ENCODE results near the gene NR2C2AP. TPM values are rescaled to one million over a fixed set of nuclear protein-coding genes. Genes with fewer than 3 reads are reported as not detected.

NR2C2AP gene
- total RNA-seq, 1 donor from 2014 or later: 12.5 TPM

DNA sequence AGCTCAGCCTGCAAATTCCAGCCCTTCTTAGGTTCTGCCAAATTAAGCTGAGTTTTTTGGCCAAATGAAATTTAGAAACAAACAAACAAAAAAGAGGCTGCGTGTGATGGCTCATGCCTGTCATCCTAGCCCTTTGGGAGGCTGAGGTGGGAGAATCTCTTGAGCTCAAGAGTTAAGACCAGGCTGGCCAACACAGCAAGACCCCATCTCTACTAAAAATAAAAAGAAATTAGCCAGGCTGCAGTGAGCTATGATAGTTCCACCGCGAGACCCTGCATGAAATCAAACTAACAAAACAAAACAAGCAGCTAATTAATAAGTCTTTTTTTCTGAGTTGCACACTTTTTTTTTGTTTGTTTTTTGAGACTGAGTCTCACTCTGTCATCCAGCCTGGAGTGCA is 26.5 kb upstream of the NR2C2AP start:
- peaks cover 9% of the 10 kb centered on the region for H3K4me1 ChIP-seq
- no peaks in the 10 kb centered on the region for H3K36me3 ChIP-seq
- H3K9me3 ChIP-seq: peaks cover 11% of the 10 kb centered on the region
- no peak overlapping the region for H3K27ac ChIP-seq
- H3K27me3 ChIP-seq: no peaks in the 10 kb centered on the region
- TF ChIP-seq POLR2AphosphoS5 (IDR thresholded peaks at IDR 0.05; ENCODE audit: insufficient read depth in 1 of 2, low read depth in 1 of 2): no peak
- TF ChIP-seq POLR2A (IDR thresholded peaks at IDR 0.05): no peak
- TF ChIP-seq, protein P1, sequence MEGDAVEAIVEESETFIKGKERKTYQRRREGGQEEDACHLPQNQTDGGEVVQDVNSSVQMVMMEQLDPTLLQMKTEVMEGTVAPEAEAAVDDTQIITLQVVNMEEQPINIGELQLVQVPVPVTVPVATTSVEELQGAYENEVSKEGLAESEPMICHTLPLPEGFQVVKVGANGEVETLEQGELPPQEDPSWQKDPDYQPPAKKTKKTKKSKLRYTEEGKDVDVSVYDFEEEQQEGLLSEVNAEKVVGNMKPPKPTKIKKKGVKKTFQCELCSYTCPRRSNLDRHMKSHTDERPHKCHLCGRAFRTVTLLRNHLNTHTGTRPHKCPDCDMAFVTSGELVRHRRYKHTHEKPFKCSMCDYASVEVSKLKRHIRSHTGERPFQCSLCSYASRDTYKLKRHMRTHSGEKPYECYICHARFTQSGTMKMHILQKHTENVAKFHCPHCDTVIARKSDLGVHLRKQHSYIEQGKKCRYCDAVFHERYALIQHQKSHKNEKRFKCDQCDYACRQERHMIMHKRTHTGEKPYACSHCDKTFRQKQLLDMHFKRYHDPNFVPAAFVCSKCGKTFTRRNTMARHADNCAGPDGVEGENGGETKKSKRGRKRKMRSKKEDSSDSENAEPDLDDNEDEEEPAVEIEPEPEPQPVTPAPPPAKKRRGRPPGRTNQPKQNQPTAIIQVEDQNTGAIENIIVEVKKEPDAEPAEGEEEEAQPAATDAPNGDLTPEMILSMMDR (IDR thresholded peaks at IDR 0.05): no peak
- intact Hi-C loops (cut with DNase I): no loop called here
- no peak for DNase-seq (ENCODE audit: extremely low spot score in 2 of 2)
- H3K4me3 ChIP-seq: no peak overlapping the region

DNA sequence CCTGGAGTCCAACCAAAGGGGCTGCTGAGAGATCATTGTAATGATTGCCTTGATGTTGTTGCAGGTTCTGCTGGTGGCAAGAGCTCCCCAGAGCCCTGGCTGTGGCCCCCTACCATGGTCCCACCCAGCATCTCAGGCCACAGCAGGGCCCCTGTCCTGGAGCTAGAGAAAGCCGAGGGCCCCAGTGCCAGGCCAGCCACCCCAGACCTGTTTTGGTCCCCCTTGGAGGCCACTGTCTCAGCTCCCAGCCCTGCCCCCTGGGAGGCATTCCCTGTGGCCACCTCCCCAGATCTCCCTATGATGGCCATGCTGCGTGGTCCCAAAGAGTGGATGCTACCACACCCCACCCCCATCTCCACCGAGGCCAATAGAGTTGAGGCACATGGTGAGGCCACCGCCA is 24.0 kb upstream of the NR2C2AP start:
- H3K27me3 ChIP-seq: no peaks in the 10 kb centered on the region

DNA sequence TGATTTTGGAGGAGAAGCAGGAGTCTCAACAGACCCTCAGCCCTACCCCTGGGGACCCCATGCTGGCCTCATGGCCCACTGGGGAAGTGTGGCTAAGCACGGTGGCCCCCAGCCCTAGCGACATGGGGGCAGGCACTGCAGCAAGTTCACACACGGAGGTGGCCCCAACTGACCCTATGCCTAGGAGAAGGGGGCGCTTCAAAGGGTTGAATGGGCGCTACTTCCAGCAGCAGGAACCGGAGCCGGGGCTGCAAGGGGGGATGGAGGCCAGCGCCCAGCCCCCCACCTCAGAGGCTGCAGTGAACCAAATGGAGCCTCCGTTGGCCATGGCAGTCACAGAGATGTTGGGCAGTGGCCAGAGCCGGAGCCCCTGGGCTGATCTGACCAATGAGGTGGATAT is 23.4 kb upstream of the NR2C2AP start:
- TF ChIP-seq POLR2A (IDR thresholded peaks at IDR 0.05) (no peak), POLR2AphosphoS5 (IDR thresholded peaks at IDR 0.05; ENCODE audit: insufficient read depth in 1 of 2, low read depth in 1 of 2) (no peak)
- TF ChIP-seq, protein P1 (IDR thresholded peaks at IDR 0.05): no peak
- H3K4me3 ChIP-seq: no peak overlapping the region
- no peaks in the 10 kb centered on the region for H3K9me3 ChIP-seq
- no peak for DNase-seq (ENCODE audit: extremely low spot score in 2 of 2)
- H3K4me1 ChIP-seq: peaks cover 11% of the 10 kb centered on the region
- no peak overlapping the region for H3K27ac ChIP-seq
- H3K36me3 ChIP-seq: no peaks in the 10 kb centered on the region
- intact Hi-C loops (cut with DNase I): no loop called here
- H3K27me3 ChIP-seq: no peaks in the 10 kb centered on the region

More for the DNA sequence above, 24.0 kb upstream of the NR2C2AP start:
- TF ChIP-seq POLR2AphosphoS5 (IDR thresholded peaks at IDR 0.05; ENCODE audit: insufficient read depth in 1 of 2, low read depth in 1 of 2) (no peak), POLR2A (IDR thresholded peaks at IDR 0.05) (no peak)
- TF ChIP-seq, protein P1 (IDR thresholded peaks at IDR 0.05): no peak
- H3K9me3 ChIP-seq: no peaks in the 10 kb centered on the region
- H3K36me3 ChIP-seq: no peaks in the 10 kb centered on the region
- intact Hi-C loops (cut with DNase I): no loop called here
- no peak for DNase-seq (ENCODE audit: extremely low spot score in 2 of 2)
- no peak overlapping the region for H3K27ac ChIP-seq
- H3K4me3 ChIP-seq: no peak overlapping the region
- H3K4me1 ChIP-seq: peaks cover 11% of the 10 kb centered on the region

DNA sequence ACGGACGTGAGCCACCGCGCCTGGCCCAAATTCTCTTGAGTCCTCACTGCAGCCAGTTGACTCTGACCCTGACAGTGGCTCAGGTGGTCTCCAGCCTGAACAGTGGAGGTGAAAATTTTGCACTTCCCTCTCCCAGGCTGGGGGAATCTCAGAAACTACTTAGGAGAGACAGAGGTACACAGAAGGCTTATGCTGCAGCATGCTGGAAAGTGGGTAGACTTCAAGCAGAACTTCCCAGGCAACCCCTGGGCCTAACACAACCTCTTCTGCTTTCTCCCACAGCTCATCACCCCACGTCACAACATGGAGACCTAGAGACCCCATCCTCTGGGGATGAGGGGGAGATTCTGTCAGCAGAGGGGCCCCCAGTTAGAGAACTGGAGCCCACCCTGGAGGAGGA is 23.0 kb upstream of the NR2C2AP start:
- intact Hi-C loops (cut with DNase I): no loop called here
- H3K27ac ChIP-seq: no peak overlapping the region
- H3K4me3 ChIP-seq: no peak overlapping the region
- TF ChIP-seq, protein P1 (IDR thresholded peaks at IDR 0.05): no peak
- TF ChIP-seq POLR2AphosphoS5 (IDR thresholded peaks at IDR 0.05; ENCODE audit: insufficient read depth in 1 of 2, low read depth in 1 of 2): no peak
- no peak for TF ChIP-seq POLR2A (IDR thresholded peaks at IDR 0.05)
- H3K27me3 ChIP-seq: no peaks in the 10 kb centered on the region
- no peaks in the 10 kb centered on the region for H3K9me3 ChIP-seq
- H3K4me1 ChIP-seq: peaks cover 11% of the 10 kb centered on the region
- H3K36me3 ChIP-seq: no peaks in the 10 kb centered on the region
- DNase-seq (ENCODE audit: extremely low spot score in 2 of 2): no peak

DNA sequence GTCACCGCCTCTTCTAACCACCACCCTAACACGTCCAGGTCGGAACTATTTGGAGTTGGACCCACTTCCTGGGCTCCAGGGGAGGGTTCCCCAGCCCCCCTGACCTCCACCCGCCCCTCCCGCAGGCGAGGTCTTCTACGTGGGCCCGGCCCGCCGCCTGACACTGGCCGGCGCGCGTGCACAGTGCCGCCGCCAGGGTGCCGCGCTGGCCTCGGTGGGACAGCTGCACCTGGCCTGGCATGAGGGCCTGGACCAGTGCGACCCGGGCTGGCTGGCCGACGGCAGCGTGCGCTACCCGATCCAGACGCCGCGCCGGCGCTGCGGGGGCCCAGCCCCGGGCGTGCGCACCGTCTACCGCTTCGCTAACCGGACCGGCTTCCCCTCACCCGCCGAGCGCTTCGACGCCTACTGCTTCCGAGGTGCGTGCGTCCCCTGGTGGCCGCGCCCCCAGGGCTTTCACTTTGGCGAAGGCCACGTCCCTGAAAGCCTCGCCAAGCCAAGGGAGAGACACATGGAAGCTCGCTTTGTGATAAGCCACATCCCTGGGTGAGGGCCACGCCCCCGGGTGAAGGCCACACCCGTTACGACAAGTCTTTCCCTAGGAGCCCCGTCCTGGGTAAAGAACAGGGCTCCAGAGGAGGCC is 21.8 kb upstream of the NR2C2AP start:
- intact Hi-C loops (cut with DNase I): no loop called here
- no peak for DNase-seq (ENCODE audit: extremely low spot score in 2 of 2)

More for the DNA sequence above, 21.8 kb upstream of the NR2C2AP start:
- no peak overlapping the region for H3K27ac ChIP-seq
- TF ChIP-seq POLR2AphosphoS5 (IDR thresholded peaks at IDR 0.05; ENCODE audit: insufficient read depth in 1 of 2, low read depth in 1 of 2) (no peak), POLR2A (IDR thresholded peaks at IDR 0.05) (no peak)
- TF ChIP-seq, protein P1 (IDR thresholded peaks at IDR 0.05): peak in 2 of 3 experiments; percentile 20 to 33
- H3K9me3 ChIP-seq: no peaks in the 10 kb centered on the region
- H3K36me3 ChIP-seq: no peaks in the 10 kb centered on the region
- peaks cover 11% of the 10 kb centered on the region for H3K4me1 ChIP-seq
- H3K4me3 ChIP-seq: peak overlapping the region; percentile 27 to 44
- no peaks in the 10 kb centered on the region for H3K27me3 ChIP-seq

Measured in vagina (tissue), 2 donors.